GM20000 (cell line): ENCODE data around the gene RAB6B.

Source experiments
- DNase-seq: peaks from one replicate; pipeline ENCODE4 v3.0.0; 2012; ENCODE audit warnings: low spot score
- TF ChIP-seq, protein P1 (sequence below): IDR thresholded peaks from 2 replicates; pipeline ENCODE4 v1.5.1; 2012; ENCODE audit warnings: mild to moderate bottlenecking, control low read depth; ENCODE audit errors: extremely low read depth, missing control alignments

The RAB6B gene

DNA sequence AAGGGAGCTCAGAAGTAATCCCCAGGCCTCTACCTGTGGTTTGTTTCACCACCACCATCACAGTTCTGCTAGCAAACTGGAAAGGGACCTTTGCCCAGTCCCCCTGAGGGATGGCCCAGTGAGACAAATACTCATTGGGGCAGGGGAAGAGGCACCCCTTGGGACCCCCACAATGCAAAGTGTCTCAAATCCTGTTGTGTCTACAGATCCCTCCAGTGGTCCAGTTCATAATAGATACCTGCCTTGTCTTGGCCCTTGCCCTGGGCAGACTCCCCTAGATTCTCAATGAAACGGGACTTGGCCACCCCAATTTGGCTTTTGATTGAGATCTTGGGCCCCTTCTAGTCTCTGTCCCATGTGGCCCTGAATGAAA lies 43.8 kb upstream of the RAB6B start:
- no peak for DNase-seq
- TF ChIP-seq, protein P1, sequence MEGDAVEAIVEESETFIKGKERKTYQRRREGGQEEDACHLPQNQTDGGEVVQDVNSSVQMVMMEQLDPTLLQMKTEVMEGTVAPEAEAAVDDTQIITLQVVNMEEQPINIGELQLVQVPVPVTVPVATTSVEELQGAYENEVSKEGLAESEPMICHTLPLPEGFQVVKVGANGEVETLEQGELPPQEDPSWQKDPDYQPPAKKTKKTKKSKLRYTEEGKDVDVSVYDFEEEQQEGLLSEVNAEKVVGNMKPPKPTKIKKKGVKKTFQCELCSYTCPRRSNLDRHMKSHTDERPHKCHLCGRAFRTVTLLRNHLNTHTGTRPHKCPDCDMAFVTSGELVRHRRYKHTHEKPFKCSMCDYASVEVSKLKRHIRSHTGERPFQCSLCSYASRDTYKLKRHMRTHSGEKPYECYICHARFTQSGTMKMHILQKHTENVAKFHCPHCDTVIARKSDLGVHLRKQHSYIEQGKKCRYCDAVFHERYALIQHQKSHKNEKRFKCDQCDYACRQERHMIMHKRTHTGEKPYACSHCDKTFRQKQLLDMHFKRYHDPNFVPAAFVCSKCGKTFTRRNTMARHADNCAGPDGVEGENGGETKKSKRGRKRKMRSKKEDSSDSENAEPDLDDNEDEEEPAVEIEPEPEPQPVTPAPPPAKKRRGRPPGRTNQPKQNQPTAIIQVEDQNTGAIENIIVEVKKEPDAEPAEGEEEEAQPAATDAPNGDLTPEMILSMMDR, result no peak

DNA sequence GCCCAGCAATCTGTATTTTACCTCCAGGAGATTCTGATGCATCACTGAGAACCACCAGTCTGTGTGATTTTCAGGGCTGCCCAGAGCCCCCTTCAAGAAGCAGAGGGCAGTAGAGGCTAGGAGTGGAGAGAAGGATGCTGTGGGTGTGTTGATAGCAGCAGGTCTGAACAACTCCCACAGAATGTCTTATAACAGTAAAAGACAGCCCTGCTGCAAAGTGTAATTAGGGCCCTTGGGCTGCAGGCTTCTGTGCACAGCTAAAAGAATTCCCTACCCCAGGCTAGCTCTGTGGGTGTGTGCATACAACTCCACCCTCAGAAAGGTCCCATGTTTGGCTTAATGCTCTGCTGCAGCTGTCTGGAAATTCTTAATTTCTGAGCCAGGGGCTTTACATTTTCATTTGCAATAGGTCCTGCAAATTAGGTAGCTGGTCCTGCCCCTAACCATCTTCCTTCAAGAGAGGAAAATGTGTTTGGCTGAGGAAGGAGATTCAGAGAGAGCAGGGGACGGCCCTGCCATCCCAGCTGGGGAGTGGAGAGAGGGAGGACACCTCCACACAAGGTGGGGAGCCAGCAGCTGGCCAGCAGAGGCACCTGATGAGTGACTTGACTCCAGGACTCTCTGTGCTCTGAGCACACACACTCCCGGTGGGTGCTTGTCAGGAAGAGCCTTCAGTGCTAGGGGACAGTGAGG lies 43.2 kb upstream of the RAB6B start:
- TF ChIP-seq, protein P1, result no peak
- no peak for DNase-seq

DNA sequence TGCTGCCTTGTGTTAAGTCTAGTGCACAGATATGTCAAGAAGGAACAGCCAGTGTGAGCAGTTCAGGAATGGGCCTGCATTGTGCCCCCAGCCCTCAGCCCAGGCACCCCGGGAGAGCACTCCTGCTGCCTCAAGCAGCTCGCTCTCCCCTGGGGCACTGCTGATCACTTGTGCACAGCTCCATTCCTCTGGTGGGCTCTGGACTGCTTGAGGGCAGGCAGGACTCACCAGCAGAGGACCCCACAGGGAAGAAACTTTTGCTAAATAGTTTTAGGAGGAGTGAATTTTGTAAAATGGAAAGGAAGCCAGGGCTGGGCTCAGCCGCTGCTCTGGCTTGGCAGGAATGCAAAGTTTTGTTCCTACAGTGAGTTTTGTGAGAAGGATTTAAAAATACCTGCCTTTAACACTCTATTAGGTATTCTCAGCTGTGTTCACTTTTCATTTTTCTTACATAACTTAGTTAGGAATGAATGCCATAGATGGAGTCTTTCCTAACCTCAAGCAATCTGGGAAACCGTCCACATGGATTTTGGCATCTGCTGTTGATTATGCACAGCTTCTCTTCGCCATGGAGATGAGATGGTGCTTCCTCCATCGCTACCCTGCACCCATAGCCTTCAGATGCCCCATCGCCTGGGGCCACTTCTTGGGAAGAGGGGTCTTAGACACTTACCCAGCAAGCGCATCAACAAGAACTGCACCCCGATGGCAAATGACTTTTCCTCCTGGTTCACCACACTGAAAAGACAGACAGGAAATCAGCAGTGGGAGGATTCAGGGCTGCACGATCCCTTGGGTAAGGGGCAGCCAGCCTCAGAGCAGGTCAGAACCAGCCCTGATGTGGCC lies 42.3 kb upstream of the RAB6B start:
- DNase-seq, result no peak

DNA sequence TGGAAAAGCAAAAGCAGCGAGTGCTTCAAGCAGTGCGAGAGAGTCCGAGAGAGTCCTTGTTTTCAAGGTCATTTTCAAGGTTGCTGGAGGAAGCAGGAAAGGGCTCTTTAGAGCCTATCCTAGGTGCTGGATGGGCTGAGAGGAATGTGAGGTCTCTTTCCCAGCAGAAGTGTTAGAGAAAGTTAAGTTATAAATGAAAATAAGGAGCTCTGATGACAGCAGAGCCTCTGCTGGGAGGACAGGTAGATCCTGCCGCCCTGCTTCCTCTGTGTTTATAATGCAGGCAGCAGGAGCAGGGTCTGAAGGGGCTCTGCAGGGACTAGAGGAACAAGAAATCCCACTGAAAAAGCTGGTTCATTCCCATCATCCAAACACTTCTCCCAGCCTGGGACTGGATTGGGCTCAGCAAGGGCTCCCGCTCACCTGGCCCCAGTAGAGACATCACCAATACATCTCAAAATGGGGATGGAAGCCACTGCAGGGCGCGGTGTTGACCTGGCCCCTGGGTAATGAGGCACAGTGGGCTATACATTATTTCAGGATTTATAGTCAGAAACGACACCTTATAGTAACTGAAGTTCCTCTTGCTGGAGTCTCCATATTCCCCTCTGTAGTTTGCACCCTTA lies 41.5 kb upstream of the RAB6B start:
- TF ChIP-seq, protein P1, result no peak
- no peak for DNase-seq

More for the DNA sequence above, 42.3 kb upstream of the RAB6B start:
- TF ChIP-seq, protein P1, result no peak

DNA sequence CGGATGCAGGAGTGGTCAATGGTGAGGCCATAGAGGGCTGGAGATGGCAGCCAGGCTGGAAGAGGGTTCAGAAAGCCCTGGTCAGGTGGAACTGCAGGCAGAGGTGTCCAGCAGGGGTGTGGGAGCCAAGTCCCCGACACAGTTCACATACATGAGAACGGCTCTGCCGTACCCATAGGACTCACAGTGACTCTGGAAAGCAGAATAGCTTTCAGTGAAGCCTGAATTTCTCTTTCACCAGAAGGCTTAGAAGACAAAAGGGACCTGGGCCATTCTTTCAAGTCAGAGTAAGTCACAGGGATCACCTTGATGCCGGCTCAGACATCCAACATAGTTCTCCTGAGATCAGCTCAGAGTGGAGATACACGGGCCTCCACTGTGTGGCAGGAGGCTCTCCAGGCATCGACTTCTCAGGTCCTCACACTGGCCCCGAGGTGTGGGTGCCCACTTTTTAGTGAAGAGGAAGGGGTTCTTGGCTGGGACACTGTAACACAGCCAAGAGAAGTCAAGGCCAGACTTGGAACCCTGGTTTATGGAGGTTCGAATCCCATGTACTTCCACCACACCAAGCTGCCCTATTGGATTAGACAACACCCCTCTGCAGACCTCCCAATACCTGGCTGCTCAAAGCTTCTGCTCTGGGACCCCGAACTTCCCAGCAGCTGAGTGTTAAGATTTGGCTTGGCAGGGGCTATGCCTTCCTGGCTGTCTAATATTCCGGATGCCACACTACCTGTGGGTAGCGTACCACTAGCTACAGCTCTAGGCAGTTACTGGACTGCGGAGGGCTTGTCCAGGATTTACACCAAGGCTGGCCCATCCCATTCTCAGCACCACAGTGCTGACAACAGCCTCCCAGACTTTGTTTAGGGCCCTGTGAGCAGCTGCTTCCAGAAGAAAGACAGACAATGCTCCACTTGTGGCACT lies 40.4 kb upstream of the RAB6B start:
- TF ChIP-seq, protein P1, result no peak
- no peak for DNase-seq

DNA sequence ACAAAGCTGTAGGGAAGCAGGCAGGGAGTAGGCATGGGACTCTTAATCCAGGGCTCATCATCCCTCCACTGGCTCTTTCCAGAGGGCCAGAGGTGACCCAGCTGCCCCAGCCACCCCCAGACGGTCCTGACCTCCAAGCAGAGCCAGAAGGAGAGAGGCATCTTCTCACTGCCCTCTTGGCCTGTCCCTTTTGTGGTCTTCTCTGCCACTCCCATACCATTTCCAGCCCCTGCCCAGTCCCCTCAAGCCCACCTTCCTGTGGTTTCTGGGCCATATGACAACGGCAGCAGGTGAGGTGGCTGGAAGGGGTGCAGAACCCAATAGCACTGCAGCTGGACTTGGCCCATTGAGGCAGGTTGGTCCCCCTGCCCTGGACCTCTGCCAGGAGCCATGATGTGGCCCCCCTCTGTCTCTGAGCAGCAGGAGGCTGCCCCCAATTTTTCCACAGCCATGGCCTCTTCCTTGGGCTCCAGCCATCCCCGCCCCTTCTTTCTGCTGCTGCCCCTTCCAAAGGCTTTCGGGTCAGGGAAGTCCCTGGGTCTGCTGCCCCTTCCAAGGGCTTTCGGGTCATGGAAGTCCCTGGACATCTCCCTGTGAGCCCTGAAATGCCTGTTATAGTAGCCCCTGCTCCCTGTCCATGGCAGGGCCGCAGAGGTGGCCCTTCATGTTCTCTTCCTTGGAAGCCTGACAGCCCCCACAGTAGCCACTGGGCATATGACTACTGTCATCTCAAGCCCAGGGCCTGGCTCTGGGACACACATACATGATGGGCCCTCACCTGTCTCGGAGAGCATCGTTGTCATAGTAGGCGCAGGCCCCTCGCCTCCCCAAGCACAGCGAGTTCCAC lies 39.5 kb upstream of the RAB6B start:
- no peak for DNase-seq
- TF ChIP-seq, protein P1, result no peak
